Measurements from ENCODE around the gene LRRC56.

Gene LRRC56

DNA sequence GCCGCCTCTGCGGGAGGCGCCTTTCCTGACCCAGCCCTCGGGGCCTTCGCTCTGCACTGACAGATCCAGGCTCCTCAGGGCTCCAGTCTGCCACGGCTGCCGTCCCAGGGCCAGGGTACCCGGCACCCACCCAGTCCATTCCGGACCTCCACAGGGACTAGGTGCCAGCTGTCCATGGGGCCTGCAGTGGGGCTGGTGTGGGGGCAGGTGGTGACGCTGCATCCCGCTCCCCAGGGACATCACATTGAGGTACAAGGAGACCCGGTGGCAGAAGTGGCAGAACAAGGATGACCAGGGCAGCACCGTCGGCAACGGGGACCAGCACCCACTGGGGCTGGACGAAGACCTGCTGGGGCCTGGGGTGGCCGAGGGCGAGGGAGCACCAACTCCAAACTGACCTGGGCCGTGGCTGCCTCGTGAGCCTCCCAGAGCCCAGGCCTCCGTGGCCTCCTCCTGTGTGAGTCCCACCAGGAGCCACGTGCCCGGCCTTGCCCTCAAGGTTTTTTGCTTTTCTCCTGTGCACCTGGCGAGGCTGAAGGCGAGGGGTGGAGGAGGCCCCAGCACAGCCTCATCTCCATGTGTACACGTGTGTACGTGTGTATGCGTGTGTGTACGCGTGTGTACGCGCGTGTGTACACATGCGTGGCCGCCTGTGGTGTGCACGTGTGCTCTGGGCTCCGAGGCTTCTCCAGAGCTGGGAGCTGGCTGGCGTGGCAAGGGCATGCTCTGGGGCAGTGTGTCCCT, 47.0 kb upstream of the LRRC56 start:
- TF ChIP-seq, protein P1, sequence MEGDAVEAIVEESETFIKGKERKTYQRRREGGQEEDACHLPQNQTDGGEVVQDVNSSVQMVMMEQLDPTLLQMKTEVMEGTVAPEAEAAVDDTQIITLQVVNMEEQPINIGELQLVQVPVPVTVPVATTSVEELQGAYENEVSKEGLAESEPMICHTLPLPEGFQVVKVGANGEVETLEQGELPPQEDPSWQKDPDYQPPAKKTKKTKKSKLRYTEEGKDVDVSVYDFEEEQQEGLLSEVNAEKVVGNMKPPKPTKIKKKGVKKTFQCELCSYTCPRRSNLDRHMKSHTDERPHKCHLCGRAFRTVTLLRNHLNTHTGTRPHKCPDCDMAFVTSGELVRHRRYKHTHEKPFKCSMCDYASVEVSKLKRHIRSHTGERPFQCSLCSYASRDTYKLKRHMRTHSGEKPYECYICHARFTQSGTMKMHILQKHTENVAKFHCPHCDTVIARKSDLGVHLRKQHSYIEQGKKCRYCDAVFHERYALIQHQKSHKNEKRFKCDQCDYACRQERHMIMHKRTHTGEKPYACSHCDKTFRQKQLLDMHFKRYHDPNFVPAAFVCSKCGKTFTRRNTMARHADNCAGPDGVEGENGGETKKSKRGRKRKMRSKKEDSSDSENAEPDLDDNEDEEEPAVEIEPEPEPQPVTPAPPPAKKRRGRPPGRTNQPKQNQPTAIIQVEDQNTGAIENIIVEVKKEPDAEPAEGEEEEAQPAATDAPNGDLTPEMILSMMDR (IDR thresholded peaks at IDR 0.05; ENCODE audit: low read depth, low read length), result no peak
- no peak overlapping the region for H3K4me3 ChIP-seq (ENCODE audit: low read depth, low read length)

DNA sequence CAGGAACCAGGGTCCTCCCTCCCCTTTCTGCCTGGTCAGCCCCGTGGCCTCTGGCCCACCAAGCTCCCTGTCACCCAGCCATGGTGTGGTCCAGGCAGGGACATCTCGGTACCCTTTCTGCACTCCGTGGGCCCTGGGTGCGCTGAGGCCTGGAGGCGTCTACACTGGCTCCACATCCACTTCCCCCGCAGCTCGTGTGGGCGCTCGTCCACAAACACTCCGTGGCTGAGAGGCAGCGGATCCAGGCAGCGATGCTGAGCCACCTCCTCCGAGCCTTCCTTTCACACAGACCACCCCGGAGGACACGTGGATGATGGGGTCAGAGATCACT, 46.4 kb upstream of the LRRC56 start:
- TF ChIP-seq, protein P1 (IDR thresholded peaks at IDR 0.05; ENCODE audit: low read depth, low read length), result no peak
- H3K4me3 ChIP-seq (ENCODE audit: low read depth, low read length), result no peak overlapping the region

DNA sequence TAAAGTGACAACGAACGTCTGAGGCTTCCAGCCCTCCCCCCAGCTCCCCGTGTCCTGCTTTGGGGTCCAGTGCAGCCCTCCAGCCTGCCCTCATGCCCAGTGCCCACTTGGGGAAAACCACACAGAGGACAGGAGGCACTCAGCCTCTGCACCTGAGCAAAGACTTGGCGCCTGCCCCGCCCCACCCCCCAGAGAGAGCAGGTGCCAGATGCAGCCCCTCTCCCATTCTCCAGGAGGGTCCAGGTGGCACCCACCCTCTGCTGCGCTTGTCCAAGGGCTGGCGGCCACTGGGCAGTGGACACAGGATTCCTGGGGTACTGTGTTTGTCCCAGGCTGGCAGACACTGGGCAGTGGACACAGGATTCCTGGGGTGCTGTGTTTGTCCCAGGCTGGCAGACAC, 46.0 kb upstream of the LRRC56 start:
- TF ChIP-seq, protein P1 (IDR thresholded peaks at IDR 0.05; ENCODE audit: low read depth, low read length), result no peak

DNA sequence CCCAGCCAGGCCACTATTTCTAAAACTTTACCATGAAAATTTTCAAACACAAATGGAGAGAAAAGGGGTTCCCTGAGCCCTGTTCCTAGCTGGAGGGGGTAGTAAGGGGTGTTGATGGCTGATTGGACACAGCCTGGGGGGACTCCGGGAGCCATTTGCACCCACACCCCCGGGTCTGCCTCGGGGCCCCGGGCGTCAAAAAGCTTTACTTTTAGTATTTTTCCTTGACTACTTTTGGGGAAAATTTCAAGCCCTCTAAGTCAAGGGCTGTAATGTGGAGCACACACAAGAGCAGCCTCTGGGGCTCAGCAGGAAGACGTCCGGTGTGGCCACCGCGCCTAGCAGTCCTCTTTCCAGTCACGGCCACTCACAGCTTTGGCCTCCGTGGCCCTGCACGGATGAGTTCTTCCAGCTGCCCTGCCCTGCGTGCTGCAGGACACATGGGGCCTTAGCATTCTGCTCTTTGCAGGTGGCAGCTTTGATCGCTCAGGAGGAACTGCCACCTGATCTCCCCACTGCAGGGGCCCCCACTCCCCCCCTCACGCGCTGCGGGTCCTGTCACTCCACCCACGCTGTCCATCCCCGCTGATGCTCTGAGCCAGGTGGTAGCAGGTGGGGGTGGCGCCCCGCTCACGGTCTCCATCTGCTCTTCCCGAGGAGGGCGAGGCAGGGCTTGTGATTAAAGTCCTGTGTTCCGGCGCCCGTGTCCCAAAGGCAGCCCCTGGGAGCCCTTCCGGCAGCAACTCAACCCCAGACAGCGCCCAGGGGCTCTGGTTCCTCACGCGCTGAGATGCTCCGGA, 44.7 kb upstream of the LRRC56 start:
- TF ChIP-seq, protein P1 (IDR thresholded peaks at IDR 0.05; ENCODE audit: low read depth, low read length), result no peak

More for the DNA sequence above, 46.0 kb upstream of the LRRC56 start:
- no peak overlapping the region for H3K4me3 ChIP-seq (ENCODE audit: low read depth, low read length)

DNA sequence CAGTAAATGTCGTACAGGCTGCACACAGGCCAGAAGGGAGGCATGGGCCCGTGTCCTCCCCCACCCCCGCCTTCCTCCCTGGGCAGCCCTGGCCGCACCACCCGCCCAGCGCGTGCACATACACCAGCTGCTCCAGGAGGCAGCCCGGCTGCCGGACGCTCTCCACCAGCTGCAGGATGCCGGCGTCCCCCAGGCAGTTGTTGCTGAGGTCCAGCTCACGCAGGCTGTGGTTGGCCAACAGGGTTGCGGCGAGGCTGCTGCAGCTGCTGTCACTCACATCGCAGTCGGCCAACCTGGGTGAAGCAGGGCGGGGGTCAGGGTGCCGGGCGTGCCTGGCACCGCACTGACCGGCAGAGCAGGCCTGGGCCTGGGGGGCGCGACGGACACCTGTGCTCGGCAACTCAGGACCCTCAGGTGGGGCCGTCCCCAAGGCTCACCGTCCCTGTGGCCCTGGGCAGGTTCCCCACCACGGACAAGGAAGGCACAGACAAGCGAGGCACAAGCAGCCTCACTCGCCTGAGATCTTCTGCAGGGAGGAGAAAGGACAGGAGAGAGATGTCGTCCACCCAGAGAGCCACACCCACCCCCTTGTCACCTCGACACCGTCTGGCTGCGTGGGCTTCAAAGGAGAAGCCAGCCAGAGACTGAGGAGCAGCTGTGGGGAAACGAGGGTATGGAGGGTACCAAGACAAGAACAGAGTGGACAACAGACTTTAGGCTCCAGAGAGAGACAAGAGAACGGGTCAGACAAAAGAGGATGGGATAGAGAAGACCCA, 42.4 kb upstream of the LRRC56 start:
- H3K4me3 ChIP-seq (ENCODE audit: low read depth, low read length), result no peak overlapping the region
- TF ChIP-seq, protein P1 (IDR thresholded peaks at IDR 0.05; ENCODE audit: low read depth, low read length), result no peak

More for the DNA sequence above, 44.7 kb upstream of the LRRC56 start:
- no peak overlapping the region for H3K4me3 ChIP-seq (ENCODE audit: low read depth, low read length)

DNA sequence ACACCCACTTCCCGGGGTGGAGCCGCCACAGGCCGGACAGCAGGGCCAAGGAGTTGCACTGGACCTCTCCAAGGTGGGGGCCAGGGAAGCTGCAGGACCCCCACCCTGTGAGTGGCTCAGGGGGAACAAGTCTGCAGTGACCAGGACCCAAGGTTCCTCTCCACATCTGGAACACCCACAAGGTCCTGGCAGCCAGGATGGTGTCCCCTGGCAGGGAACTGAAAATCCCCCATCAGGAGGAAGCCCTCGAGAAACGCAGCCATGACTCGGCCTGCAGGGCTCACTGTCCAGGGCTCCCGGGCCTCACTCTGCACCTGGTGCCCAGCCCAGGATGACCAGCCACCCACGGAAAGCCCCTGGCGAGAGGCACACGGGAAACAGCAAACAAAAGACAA, 41.8 kb upstream of the LRRC56 start:
- TF ChIP-seq, protein P1 (IDR thresholded peaks at IDR 0.05; ENCODE audit: low read depth, low read length), result no peak
- H3K4me3 ChIP-seq (ENCODE audit: low read depth, low read length), result no peak overlapping the region

All from WI38 (cell line).